Effector memory CD8-positive, alpha-beta T cell (primary cell): Measurements from ENCODE around the gene PLGRKT.
A peak's percentile ranks its signal among the peaks of the same experiment; 100 is the strongest.
"Not testable (repeated sequence)": the region's sequence is repeated elsewhere in the genome, so short reads cannot be mapped to it uniquely, and the experiment has no call there.

ENCODE experiments used
- ATAC-seq: fragments of 150-1000 bp; cut with Tn5 transposase; replicated peaks from 2 replicates; pipeline ENCODE4 v1.10.0; 2021; ENCODE audit warnings: mild to moderate bottlenecking, moderate library complexity
- DNase-seq, 3 experiments: peaks; one replicate each; pipeline ENCODE4 v3.0.0; 2021
- H3K27ac Mint-ChIP-seq, 2 donors: one replicate each; pipeline ENCODE4 v1.8.0; 2022; ENCODE audit warnings: mild to moderate bottlenecking in 2 of 2, mixed read lengths in 2 of 2, moderate library complexity in 2 of 2
- H3K27me3 Mint-ChIP-seq, 2 donors: one replicate each; pipeline ENCODE4 v1.8.0; 2022; ENCODE audit warnings: mixed read lengths in 2 of 2
- H3K36me3 Mint-ChIP-seq: one replicate; pipeline ENCODE4 v1.8.0; 2022; ENCODE audit warnings: mild to moderate bottlenecking, moderate library complexity, mixed read lengths; ENCODE audit not compliant: insufficient read depth
- H3K4me1 Mint-ChIP-seq, 2 donors: one replicate each; pipeline ENCODE4 v1.8.0; 2022; ENCODE audit warnings: low read depth in 2 of 2, mixed read lengths in 2 of 2
- H3K4me3 Mint-ChIP-seq, 2 donors: one replicate each; pipeline ENCODE4 v1.8.0; 2022; ENCODE audit warnings: mild to moderate bottlenecking in 2 of 2, mixed read lengths in 2 of 2, moderate library complexity in 2 of 2
- H3K9me3 Mint-ChIP-seq, 2 donors: one replicate each; pipeline ENCODE4 v1.8.0; 2022; ENCODE audit warnings: mixed read lengths in 2 of 2
- total RNA-seq, 9 experiments: gene quantifications; one replicate each; lab custom pipeline; 2026; lab: John Stamatoyannopoulos, UW

Gene PLGRKT
- total RNA-seq = 11.6 to 48.2 (median 16.4) reads per million in 9 experiments

DNA sequence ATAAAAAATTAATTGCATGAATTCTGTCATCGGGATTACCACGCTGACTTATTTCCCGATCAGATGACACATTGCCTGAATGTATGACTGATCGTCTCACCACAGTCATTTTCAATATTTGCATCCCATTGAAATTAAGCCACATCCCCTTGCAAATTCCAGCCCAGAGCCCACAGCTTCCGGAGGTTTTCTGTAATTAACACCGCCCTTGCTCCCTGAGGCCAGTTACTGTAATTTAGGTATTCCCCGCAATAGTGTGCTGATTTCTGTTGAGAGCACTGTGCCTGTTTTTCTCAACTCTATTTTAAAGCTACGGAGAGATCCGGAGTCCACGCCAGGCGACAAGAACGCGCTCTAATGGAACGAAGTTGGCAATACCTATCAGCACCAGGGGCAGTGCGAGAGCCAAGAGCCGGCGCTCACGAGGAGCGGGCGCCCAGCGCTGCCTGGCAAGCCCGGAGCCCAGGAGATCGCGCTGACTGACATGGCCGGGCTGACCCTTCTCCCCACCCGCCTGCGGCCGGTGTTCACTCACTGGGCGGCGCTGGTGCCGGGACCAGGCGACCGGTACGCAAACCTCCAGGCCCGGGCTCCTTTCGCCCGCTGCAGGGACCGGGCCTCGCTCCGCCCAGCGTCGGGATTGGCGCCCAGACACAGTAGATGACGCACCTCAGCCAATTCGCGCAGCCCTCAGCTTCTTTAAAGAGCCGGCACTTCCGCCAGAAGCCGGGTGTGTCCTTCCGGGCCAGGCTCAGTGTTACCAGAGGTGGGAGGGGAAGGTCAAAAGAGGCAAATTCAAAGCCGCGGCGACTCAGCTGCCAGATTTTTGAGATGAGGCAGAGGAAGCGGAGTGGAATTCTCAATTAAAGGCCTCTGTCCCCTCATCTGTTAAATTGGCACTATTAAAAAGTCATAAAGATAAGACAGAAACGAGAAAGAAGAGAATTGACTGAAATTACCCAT is at the start of gene PLGRKT:
PLGRKT (minus strand) TSS at position 672 of the 963 bp plus-strand sequence. CDS start 5,948 bp downstream, outside the sequence.
- DNase-seq (peak; percentile 84 to 88 (median 86)), ATAC-seq (peak; percentile 90)
- Mint-ChIP-seq H3K4me1 (peaks cover 23 to 25% of the 10 kb centered on the region in 2 donors), H3K9me3 (no peaks in the 10 kb centered on the region), H3K4me3 (peak within 1 kb of the TSS; percentile 86 to 93), H3K27me3 (no peaks in the 10 kb centered on the region), H3K36me3 (peaks cover 28% of the 10 kb centered on the region), H3K27ac (peak within 1 kb of the TSS; percentile 98 to 99)

DNA sequence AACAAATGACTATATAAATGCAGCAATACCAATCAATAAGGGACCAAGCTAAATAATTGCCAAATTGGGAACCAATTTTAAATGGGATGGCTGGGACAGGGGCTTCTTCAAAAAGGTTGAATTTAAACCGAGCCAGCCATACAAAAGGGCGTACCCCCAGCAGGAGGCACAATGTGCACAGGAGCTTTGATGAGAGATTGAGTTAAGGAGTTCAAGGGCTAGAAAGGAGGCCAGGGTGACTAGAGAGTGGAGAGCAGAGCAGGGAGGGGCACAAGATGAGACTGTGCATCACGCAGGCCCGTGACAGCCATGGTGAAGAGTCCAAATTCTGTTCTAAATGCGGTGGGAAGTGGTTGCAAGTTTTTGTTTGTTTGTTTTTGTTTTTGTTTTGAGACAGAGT is 49.3 kb upstream of the PLGRKT start:
- no peak overlapping the region for H3K4me3 Mint-ChIP-seq
- ATAC-seq (no peak), DNase-seq (no peak)
- H3K27me3 Mint-ChIP-seq = peaks cover 0 to 6% of the 10 kb centered on the region in 2 donors
- no peak overlapping the region for H3K27ac Mint-ChIP-seq
- no peaks in the 10 kb centered on the region for H3K36me3 Mint-ChIP-seq
- H3K4me1 Mint-ChIP-seq = no peaks in the 10 kb centered on the region
- no peaks in the 10 kb centered on the region for H3K9me3 Mint-ChIP-seq

- no peaks in the 10 kb centered on the region for H3K9me3 Mint-ChIP-seq
- H3K4me3 Mint-ChIP-seq = no peak overlapping the region
- no peak for DNase-seq
- ATAC-seq = no peak
- peaks cover 0 to 1% of the 10 kb centered on the region in 2 donors for H3K4me1 Mint-ChIP-seq
- H3K27ac Mint-ChIP-seq = no peak overlapping the region
- H3K36me3 Mint-ChIP-seq = no peaks in the 10 kb centered on the region
- H3K27me3 Mint-ChIP-seq = peaks cover 2 to 10% of the 10 kb centered on the region in 2 donors
Measured at GRCh38 chr9:5485378-5486085, 47.8 kb upstream of the PLGRKT start.

DNA sequence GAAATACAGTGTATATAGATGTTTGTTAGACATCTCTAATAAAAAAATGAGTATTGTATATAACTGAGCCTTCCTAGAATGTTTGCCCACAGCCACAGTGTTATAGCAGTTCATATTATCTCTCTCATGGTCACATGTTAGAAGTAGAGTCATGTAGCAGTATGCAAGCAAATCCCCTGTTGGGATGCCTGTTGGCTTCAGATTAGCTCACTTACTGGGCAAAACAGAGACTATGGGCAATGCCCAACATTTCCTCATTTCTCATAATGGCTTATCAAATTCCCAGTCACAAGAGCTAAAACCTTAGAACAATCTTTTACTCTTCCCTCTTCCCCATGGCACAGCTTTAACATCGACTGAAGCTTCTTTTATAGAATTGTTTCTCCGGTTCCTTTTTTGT is 45.6 kb upstream of the PLGRKT start:
- H3K4me1 Mint-ChIP-seq = peaks cover 0 to 4% of the 10 kb centered on the region in 2 donors
- no peaks in the 10 kb centered on the region for H3K36me3 Mint-ChIP-seq
- no peak for ATAC-seq
- no peak overlapping the region for H3K4me3 Mint-ChIP-seq
- H3K27me3 Mint-ChIP-seq = peaks cover 5 to 10% of the 10 kb centered on the region in 2 donors
- no peaks in the 10 kb centered on the region for H3K9me3 Mint-ChIP-seq
- no peak for DNase-seq
- H3K27ac Mint-ChIP-seq = no peak overlapping the region

DNA sequence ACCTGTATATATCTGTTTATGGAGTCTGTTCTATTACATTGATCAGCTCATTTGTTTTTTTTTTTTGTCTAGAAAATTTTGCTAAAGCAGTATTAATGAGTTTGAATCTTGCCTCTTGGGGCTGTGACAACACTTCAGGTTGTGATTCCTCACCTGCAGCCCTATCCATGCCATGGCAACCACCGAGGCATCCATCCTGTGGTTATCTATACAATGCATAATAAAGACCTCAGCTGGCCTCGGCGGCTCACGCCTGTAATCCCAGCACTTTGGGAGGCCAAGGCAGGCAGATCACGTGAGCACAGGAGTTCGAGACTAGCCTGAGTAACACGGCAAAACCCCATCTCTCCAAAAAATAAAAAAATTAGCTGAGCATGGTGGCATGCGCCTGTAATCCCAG is 44.5 kb upstream of the PLGRKT start:
- Mint-ChIP-seq H3K27ac (no peak overlapping the region), H3K4me3 (no peak overlapping the region), H3K36me3 (no peaks in the 10 kb centered on the region), H3K9me3 (no peaks in the 10 kb centered on the region), H3K4me1 (peaks cover 0 to 4% of the 10 kb centered on the region in 2 donors), H3K27me3 (peaks cover 5 to 10% of the 10 kb centered on the region in 2 donors)
- no peak for ATAC-seq
- no peak for DNase-seq

DNA sequence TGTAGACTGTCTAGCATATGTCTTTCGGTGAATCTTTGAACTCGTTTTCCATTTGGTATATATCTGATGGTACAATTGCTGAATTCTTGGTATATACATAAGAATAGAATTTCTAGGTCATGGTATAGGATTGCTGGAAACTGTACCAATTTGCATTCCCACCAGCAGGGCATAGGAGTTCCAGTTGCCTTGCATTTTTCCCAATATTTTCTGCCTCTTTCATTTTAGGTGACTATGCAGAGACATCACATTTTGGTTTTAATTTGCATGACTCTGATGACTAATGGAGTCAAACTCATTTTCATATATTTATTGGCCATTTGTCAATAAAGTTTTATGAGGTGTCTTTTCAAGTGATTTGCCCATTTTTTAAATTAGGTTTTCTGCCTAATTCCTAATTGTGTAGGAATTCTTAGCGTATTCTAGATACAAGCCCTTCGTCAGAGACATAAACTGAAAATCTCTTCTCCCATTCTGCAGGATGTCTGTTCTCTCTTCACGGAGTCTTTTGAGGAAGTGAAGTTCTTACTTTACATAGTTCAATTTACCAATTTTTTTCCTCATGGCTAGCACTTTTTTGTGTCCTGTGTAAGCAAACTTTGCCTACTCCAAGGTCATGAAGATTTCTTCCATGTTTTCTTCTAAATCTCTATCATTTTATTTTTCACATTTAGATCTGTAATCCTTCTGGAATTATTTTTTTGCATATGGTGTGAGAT is 43.8 kb upstream of the PLGRKT start:
- H3K27me3 Mint-ChIP-seq = peaks cover 5 to 10% of the 10 kb centered on the region in 2 donors
- no peaks in the 10 kb centered on the region for H3K9me3 Mint-ChIP-seq
- ATAC-seq (no peak), DNase-seq (no peak)
- H3K36me3 Mint-ChIP-seq = no peaks in the 10 kb centered on the region
- H3K4me3 Mint-ChIP-seq = no peak overlapping the region
- no peak overlapping the region for H3K27ac Mint-ChIP-seq
- peaks cover 0 to 4% of the 10 kb centered on the region in 2 donors for H3K4me1 Mint-ChIP-seq

DNA sequence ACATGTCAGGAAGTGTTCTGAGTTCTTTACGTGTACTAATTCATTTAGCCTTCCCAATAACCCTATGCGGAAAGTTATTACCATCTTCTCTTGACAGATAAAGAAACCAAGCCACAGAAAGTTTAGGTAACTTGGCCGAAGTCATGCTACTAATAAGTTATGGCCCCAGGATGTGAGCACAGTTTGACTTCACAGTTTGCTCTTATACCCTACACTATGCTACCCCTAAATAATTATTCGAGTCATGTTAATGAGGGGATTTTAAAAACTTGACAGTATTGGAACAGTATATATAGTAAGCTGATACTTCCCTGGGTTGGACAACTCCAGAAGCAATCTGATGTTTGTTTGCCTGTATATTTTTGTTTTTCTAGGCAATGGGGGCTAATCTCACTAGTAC is 43.2 kb upstream of the PLGRKT start:
- ATAC-seq (no peak), DNase-seq (no peak)
- H3K36me3 Mint-ChIP-seq = no peaks in the 10 kb centered on the region
- no peak overlapping the region for H3K27ac Mint-ChIP-seq
- no peaks in the 10 kb centered on the region for H3K9me3 Mint-ChIP-seq
- H3K4me3 Mint-ChIP-seq = no peak overlapping the region
- peaks cover 5 to 10% of the 10 kb centered on the region in 2 donors for H3K27me3 Mint-ChIP-seq
- H3K4me1 Mint-ChIP-seq = peaks cover 0 to 4% of the 10 kb centered on the region in 2 donors

- ATAC-seq = no peak
- Mint-ChIP-seq H3K36me3 (no peaks in the 10 kb centered on the region), H3K4me1 (peaks cover 0 to 5% of the 10 kb centered on the region in 2 donors), H3K4me3 (no peak overlapping the region), H3K9me3 (peaks cover 0 to 2% of the 10 kb centered on the region in 2 donors), H3K27ac (no peak overlapping the region), H3K27me3 (peaks cover 5 to 10% of the 10 kb centered on the region in 2 donors)
- DNase-seq = no peak
Measured at GRCh38 chr9:5479994-5480694, 42.4 kb upstream of the PLGRKT start.

- Mint-ChIP-seq H3K9me3 (peaks cover 0 to 2% of the 10 kb centered on the region in 2 donors), H3K4me3 (no peak overlapping the region), H3K27me3 (peaks cover 5 to 10% of the 10 kb centered on the region in 2 donors), H3K27ac (no peak overlapping the region), H3K4me1 (peaks cover 0 to 12% of the 10 kb centered on the region in 2 donors), H3K36me3 (no peaks in the 10 kb centered on the region)
- ATAC-seq (no peak), DNase-seq (no peak)
Measured at GRCh38 chr9:5478206-5478605, 40.5 kb upstream of the PLGRKT start.

GRCh38 chr9:5475611-5476010 is 37.9 kb upstream of the PLGRKT start:
- not testable (repeated sequence) for H3K36me3 Mint-ChIP-seq, ATAC-seq, H3K27me3 Mint-ChIP-seq, DNase-seq, H3K9me3 Mint-ChIP-seq, H3K27ac Mint-ChIP-seq, H3K4me3 Mint-ChIP-seq
- peaks cover 0 to 11% of the 10 kb centered on the region in 2 donors for H3K4me1 Mint-ChIP-seq

GRCh38 chr9:5470816-5471215 is 33.1 kb upstream of the PLGRKT start:
- DNase-seq = no peak
- peaks cover 0 to 2% of the 10 kb centered on the region in 2 donors for H3K9me3 Mint-ChIP-seq
- no peaks in the 10 kb centered on the region for H3K36me3 Mint-ChIP-seq
- no peak overlapping the region for H3K4me3 Mint-ChIP-seq
- H3K4me1 Mint-ChIP-seq = peaks cover 2 to 7% of the 10 kb centered on the region in 2 donors
- no peak overlapping the region for H3K27ac Mint-ChIP-seq
- H3K27me3 Mint-ChIP-seq = no peaks in the 10 kb centered on the region
- no peak for ATAC-seq

DNA sequence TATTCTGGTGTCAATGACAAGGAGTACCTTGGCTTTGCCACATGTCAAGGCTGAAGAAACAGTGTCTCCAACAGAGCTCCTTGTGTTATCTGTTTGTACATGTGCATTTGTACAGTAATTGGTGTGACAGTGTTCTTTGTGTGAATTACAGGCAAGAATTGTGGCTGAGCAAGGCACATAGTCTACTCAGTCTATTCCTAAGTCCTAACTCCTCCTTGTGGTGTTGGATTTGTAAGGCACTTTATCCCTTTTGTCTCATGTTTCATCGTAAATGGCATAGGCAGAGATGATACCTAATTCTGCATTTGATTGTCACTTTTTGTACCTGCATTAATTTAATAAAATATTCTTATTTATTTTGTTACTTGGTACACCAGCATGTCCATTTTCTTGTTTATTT is 32.4 kb upstream of the PLGRKT start:
- Mint-ChIP-seq H3K27me3 (no peaks in the 10 kb centered on the region), H3K36me3 (peaks cover 4% of the 10 kb centered on the region), H3K27ac (no peak overlapping the region), H3K4me1 (peaks cover 2 to 6% of the 10 kb centered on the region in 2 donors), H3K9me3 (no peaks in the 10 kb centered on the region), H3K4me3 (no peak overlapping the region)
- ATAC-seq = no peak
- no peak for DNase-seq
